Measurements from ENCODE around the gene TRAF2. TPM values are rescaled to one million over a fixed set of nuclear protein-coding genes. Genes with fewer than 3 reads are reported as not detected.

TRAF2 gene
- polyA plus RNA-seq, 3 donors, result 1.6 to 6.1 (median 2.0) TPM

GRCh38 chr9:136867480-136867879, 18.8 kb upstream of the TRAF2 start:
- Histone ChIP-seq H3K4me1 (ENCODE audit: control insufficient read depth in 1 of 2, insufficient read depth in 2 of 2, low read length in 2 of 2) (peaks cover 10 to 14% of the 10 kb centered on the region in 2 donors), H3K79me2 (ENCODE audit: insufficient read depth, low read length) (peaks cover 24% of the 10 kb centered on the region), H3K9ac (ENCODE audit: insufficient read depth, low read length, poor library complexity, severe bottlenecking) (no peak overlapping the region), H3K27me3 (ENCODE audit: control insufficient read depth in 2 of 2, insufficient read depth in 2 of 2, low read length in 2 of 2) (no peaks in the 10 kb centered on the region), H3K4me2 (replicated peaks; ENCODE audit: extremely low read depth, low read length, poor library complexity, severe bottlenecking) (no peak overlapping the region), H2AFZ (ENCODE audit: insufficient read depth, low read depth, low read length, poor library complexity, severe bottlenecking) (no peak overlapping the region), H3K9me3 (replicated peaks in 1 of 2; ENCODE audit: control insufficient read depth in 1 of 2, insufficient read depth in 1 of 2, low read length in 2 of 2) (peaks cover 5 to 19% of the 10 kb centered on the region in 2 donors), H4K20me1 (ENCODE audit: insufficient read depth, low read length) (peaks cover 12% of the 10 kb centered on the region), H3K27ac (ENCODE audit: low read depth in 1 of 2, low read length in 2 of 2) (no peak overlapping the region), H3K4me3 (replicated peaks in 1 of 3; ENCODE audit: low read depth in 2 of 3, low read length in 3 of 3) (no peak overlapping the region), H3K36me3 (replicated peaks in 1 of 2; ENCODE audit: control insufficient read depth in 1 of 2, insufficient read depth in 2 of 2, low read length in 2 of 2) (peaks cover 14 to 18% of the 10 kb centered on the region in 2 donors)
- Mint-ChIP-seq H3K27me3 (ENCODE audit: low read depth in 3 of 3) (peaks cover 0 to 3% (median 2%) of the 10 kb centered on the region in 3 donors), H3K4me3 (no peak overlapping the region), H3K4me1 (peaks cover 11% of the 10 kb centered on the region), H3K27ac (no peak overlapping the region), H3K9me3 (peaks cover under 1 to 23% (median 14%) of the 10 kb centered on the region in 7 donors), H3K36me3 (peaks cover 14 to 18% of the 10 kb centered on the region in 2 donors)
- WGBS (ENCODE audit: insufficient coverage), result 95% methylated on average over 6 of the region's 18 CpGs
- intact Hi-C loops (cut with micrococcal nuclease), result loop anchor here (2.0 kb wide), 1 partner anchor 19 kb away; the partner anchor contains the start of gene TRAF2 (in 2 of the 2)
- no peak for DNase-seq
- no peak for TF ChIP-seq CTCF (IDR thresholded peaks at IDR 0.05)

GRCh38 chr9:136867917-136868316, 18.4 kb upstream of the TRAF2 start:
- no peak overlapping the region for H3K27ac ChIP-seq (ENCODE audit: low read depth in 1 of 2, low read length in 2 of 2)
- H3K4me1 ChIP-seq (ENCODE audit: control insufficient read depth in 1 of 2, insufficient read depth in 2 of 2, low read length in 2 of 2), result peaks cover 10 to 14% of the 10 kb centered on the region in 2 donors
- Mint-ChIP-seq H3K27ac (no peak overlapping the region), H3K4me3 (no peak overlapping the region), H3K9me3 (peaks cover 3 to 27% (median 18%) of the 10 kb centered on the region in 7 donors), H3K36me3 (peaks cover 10 to 14% of the 10 kb centered on the region in 2 donors), H3K27me3 (ENCODE audit: low read depth in 3 of 3) (peaks cover 0 to 3% (median 2%) of the 10 kb centered on the region in 3 donors), H3K4me1 (peaks cover 11% of the 10 kb centered on the region)
- over 99% methylated on average over 18 of the region's 18 CpGs for WGBS (ENCODE audit: insufficient coverage)
- no peak overlapping the region for H3K4me2 ChIP-seq (replicated peaks; ENCODE audit: extremely low read depth, low read length, poor library complexity, severe bottlenecking)
- peaks cover 24% of the 10 kb centered on the region for H3K79me2 ChIP-seq (ENCODE audit: insufficient read depth, low read length)
- DNase-seq, result no peak
- H3K27me3 ChIP-seq (ENCODE audit: control insufficient read depth in 2 of 2, insufficient read depth in 2 of 2, low read length in 2 of 2), result no peaks in the 10 kb centered on the region
- no peak overlapping the region for H2AFZ ChIP-seq (ENCODE audit: insufficient read depth, low read depth, low read length, poor library complexity, severe bottlenecking)
- peaks cover 9 to 23% of the 10 kb centered on the region in 2 donors for H3K9me3 ChIP-seq (replicated peaks in 1 of 2; ENCODE audit: control insufficient read depth in 1 of 2, insufficient read depth in 1 of 2, low read length in 2 of 2)
- intact Hi-C loops (cut with micrococcal nuclease), result loop anchor here (2.0 kb wide), 1 partner anchor 19 kb away; the partner anchor contains the start of gene TRAF2 (in 2 of the 2)
- TF ChIP-seq CTCF (IDR thresholded peaks at IDR 0.05), result no peak
- H3K36me3 ChIP-seq (replicated peaks in 1 of 2; ENCODE audit: control insufficient read depth in 1 of 2, insufficient read depth in 2 of 2, low read length in 2 of 2), result peaks cover 10 to 14% of the 10 kb centered on the region in 2 donors
- H3K4me3 ChIP-seq (replicated peaks in 1 of 3; ENCODE audit: low read depth in 2 of 3, low read length in 3 of 3), result no peak overlapping the region
- H4K20me1 ChIP-seq (ENCODE audit: insufficient read depth, low read length), result peaks cover 12% of the 10 kb centered on the region
- no peak overlapping the region for H3K9ac ChIP-seq (ENCODE audit: insufficient read depth, low read length, poor library complexity, severe bottlenecking)
